Measurements from ENCODE around the gene DPP10. TPM values are rescaled to one million over a fixed set of nuclear protein-coding genes. Genes with fewer than 3 reads are reported as not detected.

DPP10 gene
- total RNA-seq, 4 donors from 2014 or later: 1.9 to 8.3 (median 2.9) TPM

- TF ChIP-seq POLR2A (IDR thresholded peaks at IDR 0.05) (no peak), CTCF (IDR thresholded peaks at IDR 0.05) (no peak)
- Histone ChIP-seq H3K36me3 (no peaks in the 10 kb centered on the region), H3K9me3 (no peaks in the 10 kb centered on the region), H3K4me1 (no peaks in the 10 kb centered on the region), H3K27me3 (no peaks in the 10 kb centered on the region), H3K4me3 (no peak overlapping the region), H3K27ac (no peak overlapping the region)
- no peak for DNase-seq
These were observed 1211.9 kb downstream of the DPP10 start for GRCh38 chr2:115654362-115654761.

GRCh38 chr2:115678129-115678528 is 1235.7 kb downstream of the DPP10 start:
- no peak overlapping the region for H3K4me3 ChIP-seq
- TF ChIP-seq CTCF (IDR thresholded peaks at IDR 0.05) (no peak), POLR2A (IDR thresholded peaks at IDR 0.05) (no peak)

GRCh38 chr2:115684345-115684744 is 1241.9 kb downstream of the DPP10 start:
- Histone ChIP-seq H3K27ac (no peak overlapping the region), H3K36me3 (no peaks in the 10 kb centered on the region), H3K9me3 (no peaks in the 10 kb centered on the region), H3K4me1 (no peaks in the 10 kb centered on the region), H3K4me3 (no peak overlapping the region), H3K27me3 (no peaks in the 10 kb centered on the region)
- DNase-seq: no peak
- TF ChIP-seq POLR2A (IDR thresholded peaks at IDR 0.05): no peak
- no peak for TF ChIP-seq CTCF (IDR thresholded peaks at IDR 0.05)

More at GRCh38 chr2:115678129-115678528, 1235.7 kb downstream of the DPP10 start:
- H3K36me3 ChIP-seq: no peaks in the 10 kb centered on the region
- no peaks in the 10 kb centered on the region for H3K4me1 ChIP-seq
- H3K27ac ChIP-seq: no peak overlapping the region
- H3K27me3 ChIP-seq: no peaks in the 10 kb centered on the region
- H3K9me3 ChIP-seq: peaks cover 0 to 2% (median 0%) of the 10 kb centered on the region in 4 donors
- no peak for DNase-seq

GRCh38 chr2:115691409-115691808 is 1249.0 kb downstream of the DPP10 start:
- Histone ChIP-seq H3K36me3 (no peaks in the 10 kb centered on the region), H3K4me1 (no peaks in the 10 kb centered on the region), H3K27me3 (no peaks in the 10 kb centered on the region), H3K27ac (no peak overlapping the region), H3K4me3 (no peak overlapping the region), H3K9me3 (no peaks in the 10 kb centered on the region)
- TF ChIP-seq CTCF (IDR thresholded peaks at IDR 0.05) (no peak), POLR2A (IDR thresholded peaks at IDR 0.05) (no peak)
- no peak for DNase-seq

GRCh38 chr2:115694651-115695050 is 1252.2 kb downstream of the DPP10 start:
- Histone ChIP-seq H3K4me3 (no peak overlapping the region), H3K9me3 (no peaks in the 10 kb centered on the region), H3K27ac (no peak overlapping the region), H3K27me3 (no peaks in the 10 kb centered on the region), H3K4me1 (no peaks in the 10 kb centered on the region), H3K36me3 (no peaks in the 10 kb centered on the region)
- TF ChIP-seq POLR2A (IDR thresholded peaks at IDR 0.05) (no peak), CTCF (IDR thresholded peaks at IDR 0.05) (no peak)
- no peak for DNase-seq

GRCh38 chr2:115733190-115733775 is 1290.8 kb downstream of the DPP10 start:
- Histone ChIP-seq H3K36me3 (no peaks in the 10 kb centered on the region), H3K4me3 (no peak overlapping the region), H3K9me3 (no peaks in the 10 kb centered on the region), H3K27ac (no peak overlapping the region), H3K27me3 (no peaks in the 10 kb centered on the region), H3K4me1 (no peaks in the 10 kb centered on the region)
- TF ChIP-seq CTCF (IDR thresholded peaks at IDR 0.05) (no peak), POLR2A (IDR thresholded peaks at IDR 0.05) (no peak)
- DNase-seq: no peak
